Suprapubic skin (tissue), 4 donors: Measurements from ENCODE around the gene ORC2. TPM values are rescaled to one million over a fixed set of nuclear protein-coding genes. Genes with fewer than 3 reads are reported as not detected.
"Not testable (repeated sequence)": the region's sequence is repeated elsewhere in the genome, so short reads cannot be mapped to it uniquely, and the experiment has no call there.

Source experiments
- DNase-seq, 2 donors: peaks; one replicate each; pipeline ENCODE4 v3.0.0-alpha.2; 2019; ENCODE audit warnings: low spot score in 2 of 2
- H3K27ac ChIP-seq: fragments of 200-600 bp; sonication (generic); one replicate; pipeline ENCODE4 v1.5.1; 2019
- H3K27me3 ChIP-seq: fragments of 200-600 bp; sonication (generic); one replicate; pipeline ENCODE4 v1.5.1; 2019
- H3K36me3 ChIP-seq: fragments of 200-600 bp; sonication (generic); one replicate; pipeline ENCODE4 v1.5.1; 2019
- H3K4me1 ChIP-seq: fragments of 200-600 bp; sonication (generic); one replicate; pipeline ENCODE4 v1.5.1; 2019
- H3K4me3 ChIP-seq: fragments of 200-600 bp; sonication (generic); one replicate; pipeline ENCODE4 v1.5.1; 2019; ENCODE audit warnings: mild to moderate bottlenecking
- H3K9me3 ChIP-seq: fragments of 200-600 bp; sonication (generic); one replicate; pipeline ENCODE4 v1.5.1; 2019
- CTCF ChIP-seq, 2 donors: fragments of 200-600 bp in 1 of 2; fragments of 450-650 bp in 1 of 2; sonication (generic) in 1 of 2; IDR thresholded peaks; one replicate each; pipeline ENCODE4 v1.5.1; 2016 to 2019; ENCODE audit warnings: antibody characterized with exemption in 2 of 2, mild to moderate bottlenecking in 1 of 2, moderate library complexity in 1 of 2
- EP300 ChIP-seq: sonication (generic); formaldehyde crosslinking; IDR thresholded peaks from one replicate; pipeline ENCODE4 v1.6.1; 2017; ENCODE audit warnings: antibody characterized with exemption
- POLR2A ChIP-seq, 2 donors: fragments of 450-650 bp; IDR thresholded peaks; one replicate each; pipeline ENCODE4 v1.6.1; 2017; ENCODE audit warnings: antibody characterized with exemption in 2 of 2, mild to moderate bottlenecking in 2 of 2, moderate library complexity in 2 of 2
- POLR2AphosphoS5 ChIP-seq, 3 donors: sonication (generic); formaldehyde crosslinking; IDR thresholded peaks; one replicate each; pipeline ENCODE4 v1.6.1; 2017; ENCODE audit warnings: antibody characterized with exemption in 3 of 3
- WGBS: methylation state at CpG from one replicate; pipeline ENCODE4 v1.1.5; 2018; 5-methylcytosine and 5-hydroxymethylcytosine counted together
- total RNA-seq, 4 donors: library from RNA; depleted of rRNA; stranded (reverse); fragments of >200 nt; gene quantifications; one replicate each; pipeline ENCODE4 v1.1.0, GENCODE V29; 2016

ORC2 gene
- total RNA-seq, 4 donors from 2014 or later = 13.3 to 39.7 (median 17.3) TPM

GRCh38 chr2:200888704-200889625 lies 74.5 kb downstream of the ORC2 start, which contains the start of the genes NIF3L1 and PPIL3:
TSS of gene NIF3L1 (plus strand) at chr2:200889371. CDS start at chr2:200891944, 2,573 bp downstream.
TSS of gene PPIL3 (minus strand) at chr2:200889077. CDS start at chr2:200887615, 1,462 bp downstream.
- peaks cover 25% of the 10 kb centered on the region for H3K36me3 ChIP-seq
- H3K4me1 ChIP-seq = peaks cover 30% of the 10 kb centered on the region
- no peaks in the 10 kb centered on the region for H3K27me3 ChIP-seq
- H3K4me3 ChIP-seq = peak within 1 kb of the TSS; percentile 80
- no peaks in the 10 kb centered on the region for H3K9me3 ChIP-seq
- DNase-seq = peak; percentile 97 to 98
- H3K27ac ChIP-seq = peak within 1 kb of the TSS; percentile 97
- under 1% methylated on average over 50 of the region's 50 CpGs for WGBS
- TF ChIP-seq CTCF (IDR thresholded peaks at IDR 0.05) = no peak
- no peak for TF ChIP-seq EP300
- TF ChIP-seq POLR2A (IDR thresholded peaks at IDR 0.05) = peak; percentile 29
- TF ChIP-seq POLR2AphosphoS5 (IDR thresholded peaks at IDR 0.05) = peak; percentile 16 to 87 (median 79)

- H3K4me1 ChIP-seq, H3K27ac ChIP-seq, H3K9me3 ChIP-seq, H3K27me3 ChIP-seq, H3K4me3 ChIP-seq, DNase-seq: not testable (repeated sequence)
- peaks cover 73% of the 10 kb centered on the region for H3K36me3 ChIP-seq
- 83% methylated on average over 2 of the region's 2 CpGs for WGBS
These were observed 81.7 kb downstream of the ORC2 start for GRCh38 chr2:200881715-200882249.

- 83% methylated on average over 2 of the region's 2 CpGs for WGBS
- TF ChIP-seq POLR2AphosphoS5 (IDR thresholded peaks at IDR 0.05) (no peak), POLR2A (IDR thresholded peaks at IDR 0.05) (no peak), EP300 (no peak), CTCF (IDR thresholded peaks at IDR 0.05) (no peak)
- peaks cover 85% of the 10 kb centered on the region for H3K36me3 ChIP-seq
These were observed 85.1 kb downstream of the ORC2 start for GRCh38 chr2:200878289-200878880.

GRCh38 chr2:200877443-200877842 lies 86.0 kb downstream of the ORC2 start:
- Histone ChIP-seq H3K27me3 (no peaks in the 10 kb centered on the region), H3K9me3 (no peaks in the 10 kb centered on the region), H3K27ac (no peak overlapping the region), H3K4me1 (no peaks in the 10 kb centered on the region), H3K4me3 (no peak overlapping the region), H3K36me3 (peaks cover 86% of the 10 kb centered on the region)
- TF ChIP-seq EP300 (no peak), CTCF (IDR thresholded peaks at IDR 0.05) (no peak), POLR2AphosphoS5 (IDR thresholded peaks at IDR 0.05) (no peak), POLR2A (IDR thresholded peaks at IDR 0.05) (no peak)
- no peak for DNase-seq

More at GRCh38 chr2:200878289-200878880, 85.1 kb downstream of the ORC2 start:
- no peak for DNase-seq
- no peaks in the 10 kb centered on the region for H3K9me3 ChIP-seq
- no peak overlapping the region for H3K4me3 ChIP-seq
- no peaks in the 10 kb centered on the region for H3K27me3 ChIP-seq
- H3K27ac ChIP-seq = no peak overlapping the region
- H3K4me1 ChIP-seq = no peaks in the 10 kb centered on the region

GRCh38 chr2:200873560-200873959 lies 89.9 kb downstream of the ORC2 start:
- no peak for TF ChIP-seq EP300
- no peak for TF ChIP-seq POLR2AphosphoS5 (IDR thresholded peaks at IDR 0.05)
- no peak for TF ChIP-seq CTCF (IDR thresholded peaks at IDR 0.05)
- no peak for TF ChIP-seq POLR2A (IDR thresholded peaks at IDR 0.05)
- Histone ChIP-seq H3K27me3 (no peaks in the 10 kb centered on the region), H3K4me1 (no peaks in the 10 kb centered on the region), H3K4me3 (no peak overlapping the region), H3K27ac (no peak overlapping the region), H3K9me3 (no peaks in the 10 kb centered on the region), H3K36me3 (peaks cover 59% of the 10 kb centered on the region)
- 95% methylated on average over 6 of the region's 6 CpGs for WGBS
- DNase-seq = no peak
